Measurements from ENCODE around the gene BUD13.

GRCh38 chr11:116731821-116732220, 41.0 kb downstream of the BUD13 start:
- TF ChIP-seq CTCF (IDR thresholded peaks at IDR 0.05; ENCODE audit: low read length) (no peak), EZH2 (IDR thresholded peaks at IDR 0.05; ENCODE audit: borderline replicate concordance, low read length) (no peak)

Data from OCI-LY1 (cell line).